HG02973 (cell line): ENCODE results near the gene IGSF9B.
A peak's percentile ranks its signal among the peaks of the same experiment; 100 is the strongest.

Experiments
- ATAC-seq: cut with Tn5 transposase; IDR thresholded peaks from one replicate; pipeline ENCODE4 v1.9.1; 2021; ENCODE audit warnings: moderate library complexity; ENCODE audit not compliant: unreplicated experiment

The IGSF9B gene

DNA sequence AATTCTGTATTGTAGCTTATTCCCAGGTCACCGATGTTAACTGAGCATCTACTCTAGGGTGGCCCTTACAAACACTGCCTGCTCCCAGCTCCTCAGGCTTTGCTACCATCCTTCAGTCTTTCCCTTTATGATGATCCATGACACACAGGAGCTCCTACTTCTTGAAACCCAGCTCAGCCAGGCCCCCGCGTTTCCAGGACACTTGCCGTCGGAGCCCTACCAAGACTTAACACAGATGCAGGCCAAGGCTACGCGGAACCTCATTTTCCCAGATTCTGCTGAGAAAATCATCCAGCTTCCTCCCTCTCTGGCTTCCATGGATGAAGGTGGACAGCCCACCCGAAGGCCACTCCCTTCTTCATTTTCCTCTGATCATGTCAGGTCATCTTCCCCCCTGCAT, 18.6 kb downstream of the IGSF9B start:
- no peak for ATAC-seq

DNA sequence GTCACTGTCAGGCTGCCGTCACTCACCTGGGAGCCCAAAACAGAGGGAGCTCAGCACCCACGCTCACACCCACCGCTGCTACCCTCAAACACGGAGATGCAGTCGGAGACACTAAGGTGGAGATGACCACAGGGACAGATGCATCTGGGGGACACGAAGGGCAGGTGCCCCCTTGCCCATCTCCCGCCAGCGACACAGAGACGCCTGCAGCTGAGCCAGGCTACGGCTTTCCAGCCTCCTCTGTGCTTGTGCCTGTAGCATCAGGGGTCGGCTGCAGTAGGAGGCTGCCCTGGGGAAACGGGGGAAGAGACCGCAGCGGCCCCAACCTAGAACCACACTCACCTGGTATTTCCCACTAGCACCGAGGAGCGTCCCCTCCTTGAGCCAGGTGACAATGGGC, 19.3 kb downstream of the IGSF9B start:
- ATAC-seq: no peak

DNA sequence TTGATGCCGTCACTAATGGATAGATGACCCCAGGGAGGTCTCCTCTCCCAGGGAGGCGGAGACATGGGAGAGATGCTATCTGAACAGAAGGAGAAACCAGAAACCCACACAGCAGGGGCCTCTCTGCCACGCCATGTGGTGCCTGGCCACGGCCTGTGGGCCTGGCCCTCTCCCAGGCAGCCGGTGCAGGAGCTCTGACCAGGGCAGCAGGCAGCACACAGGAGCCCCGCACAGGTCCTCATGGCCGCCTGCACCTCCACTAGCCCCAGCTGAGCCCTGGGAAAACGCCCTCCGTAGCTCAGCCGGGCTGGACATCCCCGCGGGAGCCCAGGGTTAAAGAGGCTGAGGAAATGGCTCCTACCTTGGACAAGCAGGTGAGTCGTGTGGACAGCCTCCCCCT, 19.8 kb downstream of the IGSF9B start:
- no peak for ATAC-seq

DNA sequence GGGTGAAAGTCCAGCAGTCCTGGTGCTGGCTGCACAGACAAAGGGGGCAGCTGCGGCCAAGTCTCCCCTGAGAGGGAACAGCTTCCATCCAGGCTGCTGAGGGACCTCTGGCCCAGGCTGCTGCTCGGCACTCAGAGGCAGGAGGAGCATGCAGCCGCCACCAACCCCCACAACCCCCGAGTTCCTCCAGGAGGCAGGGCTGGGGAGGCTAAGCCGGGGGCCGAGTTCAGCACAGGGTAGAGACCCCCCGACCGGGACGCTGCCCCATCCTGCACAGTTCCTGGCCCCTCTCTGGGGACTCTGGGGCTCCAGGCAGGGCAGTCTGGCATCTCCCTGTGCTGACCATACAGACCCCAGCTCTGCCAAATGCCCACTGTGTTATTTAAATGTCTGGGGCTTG, 20.2 kb downstream of the IGSF9B start:
- no peak for ATAC-seq

DNA sequence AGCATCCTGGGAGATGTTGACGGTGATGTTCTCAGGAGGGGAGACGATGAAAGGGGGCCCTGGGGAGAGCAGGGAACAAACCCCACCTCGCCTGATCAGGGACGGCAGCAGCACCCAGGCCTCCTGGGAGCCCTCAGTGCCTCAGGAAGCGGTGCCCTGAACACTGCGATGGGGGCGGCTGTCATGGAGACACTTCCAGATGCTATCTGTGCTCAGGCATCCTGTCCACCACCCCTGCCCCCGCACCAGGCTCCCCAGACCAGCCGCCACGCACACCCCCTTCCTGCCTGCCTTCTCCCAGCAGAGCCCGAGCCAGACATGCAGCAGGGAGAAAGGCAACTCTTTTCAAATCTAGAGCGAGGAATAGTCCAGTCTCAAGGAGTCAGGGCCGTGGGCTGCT, 20.6 kb downstream of the IGSF9B start:
- ATAC-seq: no peak

DNA sequence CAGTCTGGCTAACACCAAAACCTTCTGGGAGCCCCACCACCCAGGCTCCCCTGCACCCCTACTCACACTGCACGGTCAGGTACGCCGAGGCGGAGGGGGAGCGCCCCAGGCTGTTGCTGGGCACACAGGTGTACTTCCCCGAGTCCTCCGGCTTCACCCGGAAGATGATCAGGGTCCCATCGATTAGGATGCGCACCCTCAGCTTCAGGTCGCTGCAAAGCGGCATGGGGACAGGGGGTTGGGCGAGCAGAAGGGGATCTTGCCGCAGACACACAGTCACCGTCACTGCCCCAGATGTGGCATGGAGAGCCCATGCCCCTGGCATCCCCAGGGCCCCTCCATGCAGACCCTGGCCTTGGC, 21.2 kb downstream of the IGSF9B start:
- no peak for ATAC-seq

DNA sequence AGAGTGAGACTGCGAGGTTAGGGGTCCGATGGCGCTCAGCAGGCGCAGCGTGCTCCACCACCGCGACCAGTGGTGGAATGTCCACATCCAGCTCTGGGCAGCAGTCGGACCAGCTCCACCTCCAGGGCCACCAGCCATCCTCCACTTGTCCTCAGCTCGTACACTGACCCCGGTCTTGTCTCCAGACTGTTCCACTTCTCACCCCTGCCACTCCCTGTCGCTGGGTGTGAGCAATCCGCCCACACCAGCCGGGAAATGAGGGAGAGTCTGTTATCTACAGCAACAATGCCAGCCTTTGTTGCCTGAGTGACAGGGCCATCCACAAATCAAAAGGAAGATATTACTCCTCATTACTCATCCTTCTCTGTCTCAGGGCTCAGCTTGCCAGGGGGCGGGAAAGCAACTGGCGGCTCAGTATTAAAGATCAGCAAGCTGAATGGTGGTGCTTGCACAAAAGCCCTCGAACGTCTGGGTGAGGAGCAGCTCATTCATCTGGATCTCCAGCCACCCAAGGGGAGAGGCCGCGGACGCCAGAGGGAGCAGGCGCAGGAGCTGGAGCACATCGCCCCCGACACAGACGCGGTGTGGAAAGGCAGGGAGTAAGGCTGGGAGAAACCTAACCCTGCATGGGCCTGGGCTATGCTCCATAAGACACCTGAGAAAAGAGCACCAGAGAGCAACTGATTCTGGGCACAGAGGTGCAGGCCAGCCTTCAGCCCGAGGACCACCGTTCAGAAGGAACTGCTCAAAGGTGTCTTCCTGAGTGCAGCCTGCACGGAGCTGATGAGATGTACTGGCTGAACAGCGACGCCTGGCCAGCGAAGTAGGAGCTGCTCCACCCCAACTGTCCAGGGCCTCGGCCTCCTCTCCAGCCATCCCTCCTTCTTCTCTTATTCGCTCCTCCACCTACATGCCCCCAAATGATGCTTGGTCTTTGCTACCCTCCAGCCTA, 21.9 kb downstream of the IGSF9B start:
- no peak for ATAC-seq

DNA sequence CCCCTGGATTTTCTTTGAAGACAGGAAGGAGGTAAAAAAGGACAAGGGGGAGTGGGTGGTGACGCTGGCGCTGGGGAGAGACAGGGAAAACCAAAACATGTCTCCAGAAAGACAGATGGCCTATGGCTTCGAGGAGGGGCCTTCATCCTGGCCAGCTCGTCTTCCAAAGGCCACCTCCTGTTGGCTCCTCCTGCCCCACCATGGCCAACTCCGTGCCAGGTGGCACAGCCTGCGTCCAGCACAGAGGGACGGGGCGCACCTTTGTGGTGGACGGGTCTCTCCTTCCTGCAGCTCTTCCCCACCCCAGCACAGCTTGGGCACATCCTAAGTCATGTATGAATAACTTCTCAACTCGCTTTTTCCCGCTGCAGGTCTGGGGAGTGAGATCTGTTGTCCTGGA, 22.7 kb downstream of the IGSF9B start:
- no peak for ATAC-seq

DNA sequence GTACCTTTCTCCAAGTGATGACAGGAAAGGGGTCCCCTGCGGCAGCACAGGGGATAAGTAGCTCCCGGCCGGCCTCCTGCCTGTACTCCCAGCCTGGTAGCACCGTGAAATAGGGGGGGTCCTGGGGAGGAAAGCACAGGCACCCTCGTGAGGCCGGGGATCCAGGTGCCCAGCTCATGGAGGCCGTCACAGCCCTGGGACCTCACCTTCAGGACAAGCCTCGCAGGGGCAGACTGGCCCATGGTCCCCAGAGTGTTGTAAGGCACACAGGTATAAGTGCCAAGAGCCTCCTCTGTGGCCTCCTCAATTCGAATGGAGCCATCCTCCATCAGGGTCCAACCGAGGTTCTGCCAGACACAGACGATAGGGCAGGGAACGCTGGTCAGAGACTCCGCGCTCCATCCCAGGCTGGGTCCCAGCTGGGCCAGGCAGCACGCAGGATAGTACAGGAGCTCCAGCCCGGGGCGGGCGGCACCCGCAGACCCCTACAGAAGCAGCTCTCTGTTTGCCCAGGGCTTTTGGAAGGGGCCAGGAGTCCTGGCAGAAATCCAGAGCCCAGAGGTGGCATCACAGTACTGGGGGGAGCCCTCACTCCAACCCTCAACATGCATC, 25.2 kb downstream of the IGSF9B start:
- ATAC-seq: no peak

DNA sequence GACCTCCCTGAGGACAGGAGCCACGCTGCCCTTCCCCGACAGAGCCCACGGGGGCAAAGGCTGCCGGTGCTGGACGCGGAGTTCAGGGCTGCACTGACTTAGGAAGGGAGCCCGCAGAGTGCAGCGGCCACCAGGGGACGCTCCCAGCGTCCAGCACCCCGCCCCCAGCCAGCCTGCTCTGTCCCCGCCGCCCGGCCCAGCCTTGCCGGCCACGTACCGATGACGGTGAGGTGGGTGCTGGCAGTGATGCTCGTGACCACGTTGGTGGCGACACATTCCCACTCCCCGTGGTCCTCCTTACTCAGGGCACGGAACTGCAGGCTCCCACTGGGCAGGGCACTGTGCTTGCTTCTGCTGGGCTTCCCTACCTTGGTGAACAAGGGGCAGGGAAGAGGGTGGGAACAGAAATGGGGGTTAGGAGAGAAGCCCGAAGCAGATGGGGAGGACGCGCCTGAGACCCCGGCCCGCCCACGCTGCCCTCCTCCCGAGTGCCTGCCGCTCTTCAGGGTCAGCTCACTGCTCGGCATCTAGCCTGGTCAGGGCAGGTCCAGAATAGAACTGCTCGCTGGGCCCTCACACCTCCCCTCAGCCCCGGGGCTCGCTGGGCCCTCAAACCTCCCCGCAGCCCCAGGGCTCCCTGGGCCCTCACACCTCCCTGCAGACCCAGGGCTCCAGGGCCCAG, 25.9 kb downstream of the IGSF9B start:
- ATAC-seq: no peak

DNA sequence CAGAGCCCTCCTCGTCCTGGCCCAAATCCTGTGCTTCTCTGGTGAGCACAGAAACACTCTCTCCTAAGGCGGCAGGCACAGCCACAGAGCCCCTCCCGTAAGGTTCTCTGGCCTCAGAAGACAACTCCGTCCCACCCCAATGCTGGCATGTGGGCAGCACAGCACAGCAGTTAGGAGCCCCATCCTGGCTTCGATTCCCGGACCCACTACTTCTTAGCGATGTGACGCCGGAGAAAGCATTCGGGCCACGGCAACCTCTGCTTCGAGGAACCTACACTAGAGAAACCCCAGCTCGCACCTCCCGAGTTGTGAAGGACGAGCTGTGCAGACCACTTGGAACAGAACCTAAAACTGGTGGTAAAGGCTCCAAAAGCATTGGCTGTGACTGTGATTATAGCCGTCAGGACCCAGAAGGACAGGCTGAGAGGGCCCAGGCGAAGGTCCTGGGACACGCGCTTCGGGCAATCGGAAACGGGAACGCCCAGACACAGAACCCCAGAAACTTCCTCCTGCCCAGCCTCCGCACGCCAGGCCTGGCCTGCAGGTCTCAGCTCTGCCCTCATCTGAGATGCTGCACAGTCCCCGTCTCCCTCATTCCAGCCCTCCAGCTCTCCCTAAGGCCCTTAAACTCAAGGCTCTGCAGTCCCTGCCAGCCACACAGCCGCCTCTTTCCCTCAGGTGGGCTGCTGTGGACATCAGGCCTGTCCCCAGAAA, 26.6 kb downstream of the IGSF9B start:
- no peak for ATAC-seq

DNA sequence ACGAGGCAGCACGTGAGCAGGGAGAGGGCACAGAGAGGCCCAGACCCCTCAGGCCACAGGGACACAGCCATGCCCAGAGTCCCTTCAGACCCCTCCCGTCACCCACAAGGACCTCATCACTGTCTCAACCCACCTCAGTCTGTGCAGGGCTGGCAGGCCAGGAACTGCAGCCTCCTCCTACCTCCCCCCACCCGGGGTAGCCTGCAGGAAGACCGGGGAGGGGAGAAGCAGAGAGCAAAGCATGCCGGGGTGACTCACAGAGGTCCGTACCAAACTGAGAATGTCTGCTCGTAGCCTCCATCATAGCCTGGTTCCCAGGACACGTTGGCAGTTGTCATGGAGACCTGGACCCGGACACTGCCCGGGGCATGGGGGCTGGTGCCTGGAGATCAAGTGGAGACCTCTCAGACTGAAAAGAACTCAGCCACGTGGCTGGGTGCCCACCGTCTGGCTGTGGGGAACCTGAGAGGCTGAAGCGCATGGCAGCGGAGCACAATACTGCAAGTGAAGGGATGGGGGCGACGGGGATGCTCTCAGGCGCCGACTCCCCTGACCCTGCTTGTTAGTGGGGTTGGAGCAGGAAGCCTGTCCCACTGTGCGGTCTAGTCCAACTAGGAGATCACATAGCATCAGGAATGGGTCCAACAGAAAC, 27.2 kb downstream of the IGSF9B start:
- no peak for ATAC-seq

DNA sequence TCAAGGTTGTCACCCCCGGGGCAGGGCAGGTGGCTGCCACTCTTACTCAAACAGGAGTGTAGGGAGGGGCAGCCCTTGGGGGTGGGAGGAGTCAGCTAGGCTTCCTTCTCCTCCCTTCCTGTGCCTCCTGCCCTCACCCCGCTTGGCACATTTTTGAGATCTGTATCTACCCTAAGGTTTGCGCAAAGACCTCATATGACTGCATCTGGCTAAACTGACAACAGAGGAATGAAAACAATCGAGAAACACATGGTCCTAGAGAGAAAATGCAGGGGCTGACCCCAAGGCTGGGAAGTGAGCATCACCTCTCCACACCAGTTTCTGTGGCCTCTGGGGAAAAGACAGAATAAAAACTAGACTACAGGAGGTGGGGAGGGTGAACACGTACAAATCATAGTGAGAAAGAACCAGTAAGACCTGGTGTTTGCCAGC, 28.1 kb downstream of the IGSF9B start:
- ATAC-seq: peak; percentile 50

DNA sequence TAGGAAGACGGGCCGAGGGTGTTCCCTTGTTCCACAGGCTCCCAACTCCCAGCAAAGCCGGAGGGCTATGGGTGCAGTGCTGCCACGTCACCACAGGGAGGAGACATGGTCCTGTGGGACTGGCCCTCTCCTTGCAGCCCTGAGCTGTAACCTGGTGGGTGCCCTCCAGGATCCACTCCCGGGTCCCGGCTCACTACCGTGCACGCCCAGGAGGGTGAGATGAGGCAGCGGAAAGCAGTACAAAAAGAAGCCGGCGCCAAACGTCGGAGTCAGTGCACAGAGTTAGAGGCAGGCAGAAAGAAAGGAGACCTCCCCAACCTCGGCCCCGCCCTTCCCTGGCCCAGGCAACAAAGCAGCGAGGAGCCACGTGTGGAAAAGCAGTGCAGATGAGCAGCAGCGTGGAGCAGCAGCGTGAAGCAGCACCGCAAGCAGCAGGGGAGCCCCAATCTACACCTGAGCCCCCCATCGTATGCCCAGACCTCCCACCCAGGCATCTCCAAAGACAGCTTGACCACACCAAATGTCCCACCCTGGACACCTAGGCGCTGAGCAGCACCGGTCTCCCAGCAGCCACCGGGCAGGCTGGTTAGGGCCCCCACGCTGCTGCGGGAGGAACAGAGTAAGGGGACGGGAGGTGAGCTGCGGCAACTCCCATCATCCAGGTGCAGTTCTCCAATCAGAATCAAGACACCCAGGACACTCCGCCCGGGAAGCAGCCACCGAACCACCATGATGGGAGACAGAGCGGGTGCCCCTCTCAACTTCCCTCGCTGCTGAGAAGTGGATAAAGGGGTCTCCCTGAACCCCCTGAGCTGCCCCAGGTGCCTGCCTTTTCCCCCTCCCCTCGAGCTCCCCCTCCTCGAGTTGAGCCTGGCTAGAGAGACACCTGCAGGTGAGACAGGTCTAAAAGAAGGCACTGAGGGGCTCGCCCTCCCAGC, 28.8 kb downstream of the IGSF9B start:
- ATAC-seq: peak; percentile 79

DNA sequence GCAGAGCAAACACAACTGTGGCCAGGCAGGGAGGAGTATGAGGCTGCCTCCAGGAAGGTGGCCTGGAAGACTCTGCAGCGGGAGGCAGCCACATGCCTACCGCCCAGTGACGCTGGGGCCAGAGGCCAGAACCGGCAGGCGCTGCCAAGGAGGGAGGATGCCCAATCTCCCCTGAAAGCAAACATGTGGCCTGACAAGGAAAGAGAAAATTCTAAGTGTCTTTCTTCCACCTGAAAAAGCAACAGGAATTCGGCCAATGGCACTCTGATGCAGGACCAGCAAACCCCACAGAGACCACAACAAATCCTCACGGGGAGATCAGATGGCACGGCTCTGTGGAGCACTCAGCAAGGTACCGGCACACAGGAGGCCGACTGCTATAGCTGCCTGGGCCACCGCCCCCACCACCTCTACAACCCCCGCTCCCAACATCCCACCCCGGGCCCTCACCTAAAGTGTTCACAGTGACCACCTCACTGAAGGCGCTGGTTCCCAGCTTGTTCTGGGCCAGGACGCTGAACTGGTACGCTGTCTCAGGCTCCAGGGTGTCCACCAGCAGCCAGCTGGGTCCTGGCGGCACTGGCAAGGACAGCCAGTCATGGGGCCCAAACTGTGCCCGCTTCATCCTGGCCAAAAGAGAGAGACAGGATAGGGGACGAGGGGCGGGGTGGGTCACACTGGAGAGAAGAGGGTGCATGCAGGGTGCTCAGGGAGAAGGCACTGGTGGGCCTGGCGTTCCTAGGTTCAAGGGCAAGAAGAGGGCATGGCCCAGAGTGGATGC, 30.1 kb downstream of the IGSF9B start:
- no peak for ATAC-seq

DNA sequence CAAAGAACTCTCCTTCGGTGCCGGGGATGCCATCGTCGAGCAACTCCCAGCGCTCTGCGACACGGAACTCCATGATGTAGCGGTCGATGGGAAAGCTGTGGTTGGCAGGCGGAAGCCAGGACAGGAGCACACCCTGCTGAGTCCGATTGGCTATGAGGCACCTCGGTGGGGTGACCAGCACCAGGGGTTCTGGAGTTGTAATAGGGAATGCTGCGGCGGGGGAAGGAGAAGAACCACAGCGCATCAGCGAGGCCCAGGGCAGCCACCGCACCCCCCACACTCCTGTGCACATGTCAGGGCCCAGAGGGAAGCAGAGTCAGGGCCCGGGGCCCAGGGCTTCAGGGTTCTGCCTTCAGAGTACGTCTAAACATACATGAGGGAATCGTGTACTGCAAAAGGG, 31.0 kb downstream of the IGSF9B start:
- ATAC-seq: no peak

DNA sequence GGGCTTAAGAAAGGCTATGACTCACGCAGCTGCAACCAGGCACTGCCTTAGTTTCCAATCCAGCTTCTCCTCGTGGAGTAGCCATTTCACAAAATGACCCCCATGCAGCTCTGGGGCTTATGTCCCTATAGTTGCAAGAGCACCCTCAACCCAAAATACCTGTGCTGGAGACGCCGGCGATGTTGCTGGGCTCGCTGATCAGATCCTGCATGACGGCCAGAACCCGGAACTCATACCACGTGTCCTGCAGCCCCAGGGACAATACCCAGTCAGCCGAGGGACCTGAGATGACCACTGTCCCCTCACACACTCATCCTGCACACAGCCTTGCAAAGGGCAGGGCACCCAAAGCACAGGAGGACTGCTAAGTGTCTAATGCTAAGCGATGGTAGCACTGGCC, 32.1 kb downstream of the IGSF9B start:
- no peak for ATAC-seq

DNA sequence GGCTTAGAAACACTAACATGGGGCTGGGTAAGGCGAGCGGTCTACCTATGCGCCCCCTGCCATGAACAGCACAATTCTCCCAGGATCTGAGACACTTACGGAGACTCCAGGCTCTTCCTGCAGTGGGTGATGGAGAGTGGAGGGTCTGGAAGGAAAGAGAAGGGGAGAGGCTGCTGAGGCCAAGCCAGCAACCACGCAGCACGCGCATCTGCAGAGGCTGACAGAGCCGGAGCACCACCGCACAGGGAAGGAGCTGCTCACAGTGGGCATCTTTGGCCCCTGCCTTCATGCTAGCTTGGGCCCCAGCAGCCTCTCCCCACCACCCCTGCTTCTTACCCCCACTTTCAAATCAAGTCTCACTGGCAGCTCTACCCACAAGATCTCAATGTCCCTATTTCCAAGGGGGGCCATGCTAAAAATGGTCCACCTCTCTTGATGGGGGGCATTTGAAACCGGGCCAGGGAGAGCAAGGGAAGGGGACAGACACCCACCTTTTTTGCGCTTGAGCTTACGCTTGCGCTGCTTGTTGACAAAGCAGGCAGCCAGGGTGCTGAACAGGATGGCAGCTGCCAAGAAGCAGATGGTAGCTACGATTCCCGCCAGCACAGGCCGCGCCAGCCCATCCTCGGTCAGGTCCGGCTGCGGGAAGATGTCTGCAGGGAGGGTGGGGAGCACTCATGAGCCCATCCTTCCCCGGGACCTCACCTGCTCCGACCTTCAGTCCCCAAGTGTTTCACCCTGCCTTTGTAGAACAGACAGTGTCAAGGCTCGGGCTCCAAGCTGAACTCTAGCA, 34.5 kb downstream of the IGSF9B start:
- ATAC-seq: no peak
